Stimulated activated CD8-positive, alpha-beta memory T cell treated with anti-CD3 and anti-CD28 coated beads, Interleukin-12 subunit alpha, Interleukin-12 subunit beta, amount 100 ng/mL, for 4 hours (primary cell): Measurements from ENCODE around the gene TNFAIP8L1.

Experiments
- DNase-seq: peaks from one replicate; pipeline ENCODE4 v3.0.0-alpha.2; 2020; ENCODE audit warnings: low read depth

The TNFAIP8L1 gene

DNA sequence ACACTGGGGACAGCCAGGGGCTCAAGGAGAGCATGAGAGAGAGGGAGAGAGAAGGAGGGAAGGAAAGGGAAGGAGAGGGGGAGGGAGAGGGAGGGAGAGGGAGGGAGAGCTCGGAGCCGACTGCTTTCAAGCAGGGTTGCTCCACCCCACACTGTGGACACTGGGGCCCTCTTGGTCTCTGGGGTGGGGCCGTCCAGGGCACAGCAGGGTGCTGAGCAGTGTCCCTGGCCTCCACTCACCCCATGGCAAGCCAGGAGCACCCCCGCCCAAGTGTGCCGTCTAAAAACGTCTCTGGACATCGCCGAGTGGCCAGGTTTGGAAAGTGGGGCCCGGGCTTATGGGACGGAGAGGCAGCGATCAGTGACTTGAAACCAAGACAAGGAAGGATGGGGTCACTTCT is 63.4 kb downstream of the TNFAIP8L1 start:
- DNase-seq: no peak

DNA sequence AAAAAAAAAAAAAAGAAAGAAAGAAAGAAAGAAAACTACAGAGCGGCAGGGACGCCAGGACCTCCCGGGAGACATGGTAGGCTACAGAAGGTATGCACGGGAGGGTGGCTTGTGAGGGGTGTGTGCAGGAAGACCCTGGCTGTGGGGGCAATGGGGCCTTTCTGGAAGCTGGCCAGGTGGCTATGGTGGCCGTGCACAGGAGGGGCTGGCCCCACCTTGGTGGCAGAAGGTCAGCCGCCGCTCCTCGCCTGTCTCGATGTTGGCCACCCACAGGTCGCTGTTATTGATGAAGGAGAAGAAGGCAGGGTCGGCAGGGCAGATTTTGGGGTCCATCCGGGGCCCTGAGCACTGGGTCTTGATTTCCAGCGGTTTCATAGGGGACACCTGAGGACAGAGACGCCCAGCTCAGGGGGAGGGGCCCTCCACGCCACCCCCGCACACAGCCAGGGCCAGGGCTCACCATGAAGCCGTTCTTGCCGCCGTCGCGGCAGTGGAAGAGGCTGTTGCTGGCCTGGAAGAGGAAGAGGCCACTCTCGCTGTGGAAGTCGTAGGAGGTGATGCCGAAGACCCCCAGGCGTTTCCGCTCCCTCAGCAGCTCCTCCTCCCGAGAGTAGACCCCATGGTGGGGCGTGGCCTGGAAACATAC is 64.5 kb downstream of the TNFAIP8L1 start:
- no peak for DNase-seq

DNA sequence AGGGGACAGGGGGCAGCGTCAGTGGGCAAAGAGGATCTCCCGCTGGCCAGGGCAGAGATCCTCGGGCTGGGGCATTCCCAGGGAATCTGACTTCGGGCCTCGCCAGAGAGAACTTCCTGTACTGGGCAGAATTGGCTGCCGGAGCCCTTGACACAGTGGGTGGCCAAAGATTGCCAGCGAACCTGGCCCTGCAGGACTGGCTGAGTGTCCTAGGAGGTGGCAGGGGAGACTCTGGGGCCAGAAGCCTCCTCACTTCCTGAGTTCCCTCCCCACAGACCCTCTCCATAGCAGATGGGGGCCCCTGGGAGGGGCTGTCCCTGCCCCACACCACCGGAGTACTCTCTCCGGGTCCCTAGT is 65.0 kb downstream of the TNFAIP8L1 start:
- no peak for DNase-seq
